Right atrium auricular region (tissue), 2 donors: ENCODE measurements around the gene CRYGB. TPM values are rescaled to one million over a fixed set of nuclear protein-coding genes. Genes with fewer than 3 reads are reported as not detected.
"Not testable (repeated sequence)": the region's sequence is repeated elsewhere in the genome, so short reads cannot be mapped to it uniquely, and the experiment has no call there.

ENCODE experiments used
- DNase-seq: peaks from one replicate; pipeline ENCODE4 v3.0.0-alpha.2; 2019; ENCODE audit warnings: low spot score
- H3K27ac ChIP-seq, 2 donors: fragments of 200-600 bp; sonication (generic); 1 replicate in 1 of 2; 2 replicates in 1 of 2; pipeline ENCODE4 v1.5.1; 2016 to 2019
- H3K27me3 ChIP-seq, 2 donors: fragments of 200-600 bp; sonication (generic); one replicate each; pipeline versions ENCODE4 v1.5.1 to v1.6.0; 2017 to 2019
- H3K36me3 ChIP-seq: fragments of 200-600 bp; sonication (generic); one replicate; pipeline ENCODE4 v1.5.1; 2016
- H3K4me1 ChIP-seq, 2 donors: fragments of 200-600 bp; sonication (generic); one replicate each; pipeline versions ENCODE4 v1.5.1 to v1.6.0; 2017 to 2019
- H3K4me3 ChIP-seq, 2 donors: fragments of 200-600 bp; sonication (generic); 1 replicate in 1 of 2; 2 replicates in 1 of 2; pipeline ENCODE4 v1.5.1; 2017 to 2019; ENCODE audit warnings: mild to moderate bottlenecking in 1 of 2, moderate library complexity in 1 of 2
- H3K9me3 ChIP-seq, 2 donors: fragments of 200-600 bp; sonication (generic); one replicate each; pipeline ENCODE4 v1.5.1; 2019
- CTCF ChIP-seq, 2 donors: fragments of 200-600 bp; sonication (generic); IDR thresholded peaks; one replicate each; pipeline ENCODE4 v1.5.1; 2019; ENCODE audit warnings: antibody characterized with exemption in 2 of 2
- total RNA-seq, 2 donors: library from RNA; depleted of rRNA; stranded (reverse); fragments of >200 nt; gene quantifications; one replicate each; pipeline ENCODE4 v1.1.0, GENCODE V29; 2016

The CRYGB gene
- total RNA-seq, 2 donors from 2014 or later, result not detected

GRCh38 chr2:208125251-208125650 lies 20.7 kb downstream of the CRYGB start:
- Histone ChIP-seq H3K9me3 (no peaks in the 10 kb centered on the region), H3K4me1 (peaks cover 0 to 7% of the 10 kb centered on the region in 2 donors), H3K36me3 (no peaks in the 10 kb centered on the region), H3K4me3 (no peak overlapping the region), H3K27me3 (no peaks in the 10 kb centered on the region), H3K27ac (no peak overlapping the region)
- DNase-seq, result no peak
- no peak for TF ChIP-seq CTCF (IDR thresholded peaks at IDR 0.05)

- peak within 1 kb of the TSS; percentile 3 to 26 for H3K4me3 ChIP-seq
- not testable (repeated sequence) for H3K36me3 ChIP-seq, H3K27ac ChIP-seq, DNase-seq, H3K9me3 ChIP-seq, H3K27me3 ChIP-seq, H3K4me1 ChIP-seq
Measured at GRCh38 chr2:208124013-208124715, 21.8 kb downstream of the CRYGB start, which contains the start of gene CRYGD. Gene CRYGD (minus strand): TSS chr2:208124524. CDS start chr2:208124473, 51 bp downstream.

- no peaks in the 10 kb centered on the region for H3K36me3 ChIP-seq
- DNase-seq, result no peak
- H3K9me3 ChIP-seq, result no peaks in the 10 kb centered on the region
- H3K27ac ChIP-seq, result no peak overlapping the region
- H3K27me3 ChIP-seq, result no peaks in the 10 kb centered on the region
- no peak for TF ChIP-seq CTCF (IDR thresholded peaks at IDR 0.05)
- H3K4me3 ChIP-seq, result no peak overlapping the region
- H3K4me1 ChIP-seq, result peaks cover 0 to 7% of the 10 kb centered on the region in 2 donors
Measured at GRCh38 chr2:208122248-208122647, 23.7 kb downstream of the CRYGB start.

- no peaks in the 10 kb centered on the region for H3K27me3 ChIP-seq
- no peak overlapping the region for H3K4me3 ChIP-seq
- H3K9me3 ChIP-seq, result no peaks in the 10 kb centered on the region
- H3K27ac ChIP-seq, result no peak overlapping the region
- no peaks in the 10 kb centered on the region for H3K36me3 ChIP-seq
- peaks cover 0 to under 1% of the 10 kb centered on the region in 2 donors for H3K4me1 ChIP-seq
- no peak for TF ChIP-seq CTCF (IDR thresholded peaks at IDR 0.05)
- DNase-seq, result no peak
Measured at GRCh38 chr2:208118918-208119317, 27.0 kb downstream of the CRYGB start.

- not testable (repeated sequence) for H3K4me1 ChIP-seq, H3K9me3 ChIP-seq, H3K27ac ChIP-seq
Measured at GRCh38 chr2:208117390-208117789, 28.6 kb downstream of the CRYGB start.

GRCh38 chr2:208112969-208113368 lies 33.0 kb downstream of the CRYGB start:
- DNase-seq, result no peak
- no peaks in the 10 kb centered on the region for H3K27me3 ChIP-seq
- H3K27ac ChIP-seq, result no peak overlapping the region
- H3K9me3 ChIP-seq, result no peaks in the 10 kb centered on the region
- H3K4me3 ChIP-seq, result no peak overlapping the region
- H3K36me3 ChIP-seq, result no peaks in the 10 kb centered on the region
- TF ChIP-seq CTCF (IDR thresholded peaks at IDR 0.05), result no peak
- no peaks in the 10 kb centered on the region for H3K4me1 ChIP-seq

More at GRCh38 chr2:208117390-208117789, 28.6 kb downstream of the CRYGB start:
- not testable (repeated sequence) for H3K4me3 ChIP-seq, H3K27me3 ChIP-seq, DNase-seq, H3K36me3 ChIP-seq

GRCh38 chr2:208112273-208112745 lies 33.6 kb downstream of the CRYGB start:
- H3K4me1 ChIP-seq, H3K9me3 ChIP-seq, DNase-seq, H3K27ac ChIP-seq, H3K27me3 ChIP-seq, H3K36me3 ChIP-seq: not testable (repeated sequence)
- H3K4me3 ChIP-seq, result peak overlapping the region in 1 of 2 donors; percentile 15
